Measurements from ENCODE around the gene ST6GALNAC3. TPM values are rescaled to one million over a fixed set of nuclear protein-coding genes. Genes with fewer than 3 reads are reported as not detected.

The ST6GALNAC3 gene
- total RNA-seq, 1 donor from 2014 or later: 46.8 TPM

GRCh38 chr1:76231320-76231719, 156.8 kb downstream of the ST6GALNAC3 start:
- DNase-seq (ENCODE audit: low spot score): no peak
- TF ChIP-seq CTCF (IDR thresholded peaks at IDR 0.05; ENCODE audit: unreplicated experiment): no peak
- no peak overlapping the region for H3K27ac Mint-ChIP-seq (ENCODE audit: unreplicated experiment)
- peaks cover 50% of the 10 kb centered on the region for H3K4me1 Mint-ChIP-seq (ENCODE audit: unreplicated experiment)
- H3K4me3 Mint-ChIP-seq (ENCODE audit: unreplicated experiment): no peak overlapping the region
- no peaks in the 10 kb centered on the region for H3K27me3 Mint-ChIP-seq (ENCODE audit: unreplicated experiment)
- H3K36me3 Mint-ChIP-seq (ENCODE audit: low read depth, unreplicated experiment): no peaks in the 10 kb centered on the region
- no peaks in the 10 kb centered on the region for H3K9me3 Mint-ChIP-seq (ENCODE audit: unreplicated experiment)

GRCh38 chr1:76232666-76233065, 158.1 kb downstream of the ST6GALNAC3 start:
- Mint-ChIP-seq H3K4me1 (ENCODE audit: unreplicated experiment) (peaks cover 53% of the 10 kb centered on the region), H3K27me3 (ENCODE audit: unreplicated experiment) (no peaks in the 10 kb centered on the region), H3K9me3 (ENCODE audit: unreplicated experiment) (no peaks in the 10 kb centered on the region), H3K36me3 (ENCODE audit: low read depth, unreplicated experiment) (no peaks in the 10 kb centered on the region), H3K27ac (ENCODE audit: unreplicated experiment) (no peak overlapping the region), H3K4me3 (ENCODE audit: unreplicated experiment) (no peak overlapping the region)
- TF ChIP-seq CTCF (IDR thresholded peaks at IDR 0.05; ENCODE audit: unreplicated experiment): no peak
- no peak for DNase-seq (ENCODE audit: low spot score)

GRCh38 chr1:76234061-76234460, 159.5 kb downstream of the ST6GALNAC3 start:
- TF ChIP-seq CTCF (IDR thresholded peaks at IDR 0.05; ENCODE audit: unreplicated experiment): no peak
- H3K27ac Mint-ChIP-seq (ENCODE audit: unreplicated experiment): no peak overlapping the region
- peaks cover 52% of the 10 kb centered on the region for H3K4me1 Mint-ChIP-seq (ENCODE audit: unreplicated experiment)

GRCh38 chr1:76237211-76237610, 162.7 kb downstream of the ST6GALNAC3 start:
- H3K9me3 Mint-ChIP-seq (ENCODE audit: unreplicated experiment): no peaks in the 10 kb centered on the region
- no peak for DNase-seq (ENCODE audit: low spot score)
- no peak overlapping the region for H3K27ac Mint-ChIP-seq (ENCODE audit: unreplicated experiment)
- H3K4me1 Mint-ChIP-seq (ENCODE audit: unreplicated experiment): peaks cover 48% of the 10 kb centered on the region
- no peaks in the 10 kb centered on the region for H3K27me3 Mint-ChIP-seq (ENCODE audit: unreplicated experiment)
- no peaks in the 10 kb centered on the region for H3K36me3 Mint-ChIP-seq (ENCODE audit: low read depth, unreplicated experiment)
- TF ChIP-seq CTCF (IDR thresholded peaks at IDR 0.05; ENCODE audit: unreplicated experiment): no peak
- no peak overlapping the region for H3K4me3 Mint-ChIP-seq (ENCODE audit: unreplicated experiment)

More at GRCh38 chr1:76234061-76234460, 159.5 kb downstream of the ST6GALNAC3 start:
- DNase-seq (ENCODE audit: low spot score): no peak
- Mint-ChIP-seq H3K27me3 (ENCODE audit: unreplicated experiment) (no peaks in the 10 kb centered on the region), H3K4me3 (ENCODE audit: unreplicated experiment) (no peak overlapping the region), H3K36me3 (ENCODE audit: low read depth, unreplicated experiment) (no peaks in the 10 kb centered on the region), H3K9me3 (ENCODE audit: unreplicated experiment) (no peaks in the 10 kb centered on the region)

GRCh38 chr1:76238094-76238628, 163.6 kb downstream of the ST6GALNAC3 start:
- no peak for DNase-seq (ENCODE audit: low spot score)

More at GRCh38 chr1:76238094-76238628, 163.6 kb downstream of the ST6GALNAC3 start:
- Mint-ChIP-seq H3K9me3 (ENCODE audit: unreplicated experiment) (no peaks in the 10 kb centered on the region), H3K4me3 (ENCODE audit: unreplicated experiment) (no peak overlapping the region), H3K36me3 (ENCODE audit: low read depth, unreplicated experiment) (peaks cover 4% of the 10 kb centered on the region), H3K27me3 (ENCODE audit: unreplicated experiment) (no peaks in the 10 kb centered on the region), H3K4me1 (ENCODE audit: unreplicated experiment) (peaks cover 48% of the 10 kb centered on the region), H3K27ac (ENCODE audit: unreplicated experiment) (peak overlapping the region; percentile 68)
- no peak for TF ChIP-seq CTCF (IDR thresholded peaks at IDR 0.05; ENCODE audit: unreplicated experiment)
